NCI-H460 (cell line): ENCODE results near the gene ARHGAP26. TPM values are rescaled to one million over a fixed set of nuclear protein-coding genes. Genes with fewer than 3 reads are reported as not detected.
"Not testable (repeated sequence)": the region's sequence is repeated elsewhere in the genome, so short reads cannot be mapped to it uniquely, and the experiment has no call there.

ENCODE experiments used
- DNase-seq: peaks from one replicate; pipeline ENCODE4 v3.0.0-alpha.2; 2016; ENCODE audit warnings: low read depth; ENCODE audit errors: extremely low read depth
- total RNA-seq: library from RNA; depleted of rRNA; stranded (reverse); fragments of >200 nt; shearing (Covaris generic); gene quantifications from 2 replicates; pipeline ENCODE4 v1.2.3, GENCODE V29; 2014

ARHGAP26 gene
- total RNA-seq, 1 experiment from 2014 or later = 3.9 TPM

- DNase-seq = no peak
These were observed 417.9 kb downstream of the ARHGAP26 start for GRCh38 chr5:143188083-143188482.

GRCh38 chr5:143188692-143189091 lies 418.5 kb downstream of the ARHGAP26 start:
- no peak for DNase-seq

GRCh38 chr5:143190260-143190810 lies 420.2 kb downstream of the ARHGAP26 start:
- no peak for DNase-seq

- no peak for DNase-seq
These were observed 421.5 kb downstream of the ARHGAP26 start for GRCh38 chr5:143191720-143192119.

- no peak for DNase-seq
These were observed 422.2 kb downstream of the ARHGAP26 start for GRCh38 chr5:143192191-143192900.

GRCh38 chr5:143194206-143194605 lies 424.0 kb downstream of the ARHGAP26 start:
- no peak for DNase-seq

- DNase-seq = no peak
These were observed 424.5 kb downstream of the ARHGAP26 start for GRCh38 chr5:143194713-143195112.

- DNase-seq = no peak
These were observed 425.3 kb downstream of the ARHGAP26 start for GRCh38 chr5:143195491-143195890.

- DNase-seq = no peak
These were observed 426.6 kb downstream of the ARHGAP26 start for GRCh38 chr5:143196601-143197259.

- DNase-seq = no peak
These were observed 427.1 kb downstream of the ARHGAP26 start for GRCh38 chr5:143197260-143197656.

GRCh38 chr5:143198332-143198731 lies 428.2 kb downstream of the ARHGAP26 start:
- DNase-seq = no peak

GRCh38 chr5:143199161-143199560 lies 429.0 kb downstream of the ARHGAP26 start:
- no peak for DNase-seq

- DNase-seq = no peak
These were observed 429.7 kb downstream of the ARHGAP26 start for GRCh38 chr5:143199843-143200242.

- DNase-seq = peak; percentile 46
These were observed 430.7 kb downstream of the ARHGAP26 start for GRCh38 chr5:143200781-143201398.

- DNase-seq = peak; percentile 58
These were observed 431.4 kb downstream of the ARHGAP26 start for GRCh38 chr5:143201589-143201988.

- not testable (repeated sequence) for DNase-seq
These were observed 433.3 kb downstream of the ARHGAP26 start for GRCh38 chr5:143203301-143203956.

- DNase-seq = no peak
These were observed 434.5 kb downstream of the ARHGAP26 start for GRCh38 chr5:143204474-143205246.

- DNase-seq = no peak
These were observed 435.2 kb downstream of the ARHGAP26 start for GRCh38 chr5:143205386-143205785.

- DNase-seq = no peak
These were observed 435.7 kb downstream of the ARHGAP26 start for GRCh38 chr5:143205883-143206195.
